GM19035 (cell line): ENCODE data around the gene TMEM69.
"Not testable (repeated sequence)": the region's sequence is repeated elsewhere in the genome, so short reads cannot be mapped to it uniquely, and the experiment has no call there.

Experiments
- ATAC-seq: cut with Tn5 transposase; IDR thresholded peaks from one replicate; pipeline ENCODE4 v1.9.1; 2021; ENCODE audit not compliant: unreplicated experiment

The TMEM69 gene, protein sequence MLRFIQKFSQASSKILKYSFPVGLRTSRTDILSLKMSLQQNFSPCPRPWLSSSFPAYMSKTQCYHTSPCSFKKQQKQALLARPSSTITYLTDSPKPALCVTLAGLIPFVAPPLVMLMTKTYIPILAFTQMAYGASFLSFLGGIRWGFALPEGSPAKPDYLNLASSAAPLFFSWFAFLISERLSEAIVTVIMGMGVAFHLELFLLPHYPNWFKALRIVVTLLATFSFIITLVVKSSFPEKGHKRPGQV

GRCh38 chr1:45687754-45688740 is at the start of gene TMEM69:
Gene TMEM69 (plus strand): TSS chr1:45688181. CDS start chr1:45691069, 2,888 bp downstream.
- ATAC-seq: no peak

- no peak for ATAC-seq
These were observed 47.7 kb upstream of the TMEM69 start for GRCh38 chr1:45640293-45640692.

DNA sequence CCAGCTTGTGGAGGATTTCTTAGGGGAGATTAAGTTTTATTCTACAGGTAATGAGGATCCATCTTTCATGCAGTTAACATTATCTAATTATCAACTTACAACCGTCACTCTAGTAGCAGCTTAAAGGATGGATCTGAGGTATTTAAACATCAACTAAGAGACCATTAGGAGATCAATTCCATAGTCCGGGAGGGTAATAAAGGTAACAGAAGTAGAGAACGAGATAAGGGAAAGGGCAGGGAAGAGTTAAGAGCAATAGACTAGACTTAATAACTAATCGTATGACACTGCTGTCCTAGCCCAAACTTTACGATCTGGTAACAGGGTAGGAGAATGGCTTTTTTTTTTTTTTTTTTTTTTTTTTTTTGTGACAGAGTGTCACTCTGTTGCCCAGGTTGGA is 44.7 kb upstream of the TMEM69 start:
- ATAC-seq: no peak

DNA sequence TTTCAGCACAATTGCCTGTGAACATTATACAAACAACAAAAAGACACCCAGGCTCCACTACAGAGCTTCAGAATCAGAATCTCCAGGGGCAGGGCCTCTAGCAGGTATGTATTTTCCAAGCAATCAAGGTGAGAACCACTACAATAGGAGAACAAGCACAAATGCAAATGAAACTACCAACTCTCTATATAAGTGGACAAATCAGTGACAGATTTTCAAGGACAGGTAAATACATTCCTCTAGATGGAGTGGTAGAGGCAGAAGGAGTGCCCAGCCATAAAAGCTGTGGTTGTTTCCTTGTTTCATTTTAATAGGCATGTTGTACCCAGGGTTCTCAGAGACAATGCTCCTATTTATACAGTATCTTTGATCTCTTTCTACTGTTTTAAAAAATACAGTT is 44.0 kb upstream of the TMEM69 start:
- ATAC-seq: no peak

DNA sequence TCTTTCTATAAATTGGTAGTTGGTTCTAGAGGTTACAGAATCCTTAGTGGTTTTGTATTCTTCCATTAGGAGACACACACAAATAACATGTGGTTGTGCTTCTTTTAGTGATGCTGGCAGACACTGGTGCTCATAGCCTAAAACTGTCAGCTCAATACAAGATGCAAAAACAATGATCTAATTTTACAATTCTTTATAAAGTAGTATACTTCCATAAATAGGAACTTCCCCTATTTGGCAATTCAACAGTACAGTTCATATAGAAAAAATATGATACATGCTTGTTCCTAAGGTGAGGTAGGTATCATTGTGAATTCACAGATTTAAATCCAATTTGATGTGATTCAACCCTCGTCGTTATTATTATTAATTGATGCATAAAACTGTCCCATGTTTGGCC is 43.3 kb upstream of the TMEM69 start:
- no peak for ATAC-seq

- ATAC-seq: no peak
These were observed 40.5 kb upstream of the TMEM69 start for GRCh38 chr1:45647248-45648021.

DNA sequence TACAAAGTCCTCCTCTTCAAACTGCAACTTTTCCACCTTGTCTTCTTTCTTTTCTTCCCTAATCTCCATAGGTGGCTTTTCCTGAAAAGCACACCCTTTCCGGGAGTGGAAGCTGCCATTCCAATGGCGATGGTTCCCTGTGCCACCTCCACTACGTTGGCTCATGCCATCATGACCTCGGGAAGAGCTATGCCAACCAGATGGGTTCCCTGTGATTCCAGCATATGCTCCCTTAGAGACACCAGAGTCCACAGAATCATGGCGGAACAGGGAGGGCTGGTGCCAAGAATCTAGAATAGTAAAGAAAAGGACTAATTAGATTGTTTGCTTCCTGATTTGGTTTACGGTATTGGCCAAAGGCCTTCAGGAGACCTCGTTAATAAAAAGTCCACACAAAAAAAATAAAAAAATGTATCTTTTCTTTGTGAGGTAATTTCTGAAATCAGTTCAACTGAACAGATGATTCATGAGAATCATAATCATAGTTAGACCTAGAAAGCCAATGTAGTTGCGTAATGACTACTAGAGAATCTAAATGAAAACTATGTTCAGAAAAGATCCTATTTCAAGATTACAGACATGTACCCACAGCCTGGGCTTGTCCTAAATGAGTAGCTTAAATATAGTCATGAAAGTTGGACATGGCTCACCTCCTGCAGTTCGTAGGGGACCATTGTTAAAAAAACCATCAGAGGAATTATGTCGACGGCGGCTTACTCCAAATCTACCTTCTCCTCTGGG is 33.3 kb upstream of the TMEM69 start:
- ATAC-seq: no peak

- no peak for ATAC-seq
These were observed 31.3 kb upstream of the TMEM69 start for GRCh38 chr1:45656573-45657226.

DNA sequence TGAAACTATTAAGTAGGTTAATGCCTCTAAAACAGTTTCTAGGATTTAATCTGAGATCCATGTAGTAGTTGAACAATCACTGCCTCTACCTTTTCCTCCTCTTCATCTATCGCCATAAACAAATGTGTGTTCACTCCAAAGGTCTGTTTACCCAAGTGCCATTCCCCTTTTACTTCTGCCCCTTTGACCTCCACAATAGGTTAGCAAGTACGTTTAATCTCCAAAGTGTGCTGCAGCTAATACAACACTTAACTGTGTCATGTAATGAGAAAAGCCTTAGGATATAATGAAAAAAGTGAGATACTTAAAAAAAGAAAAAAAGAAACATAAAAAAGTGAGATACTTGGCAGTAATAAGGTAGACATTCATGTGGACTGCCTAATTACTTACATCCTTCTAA is 29.8 kb upstream of the TMEM69 start:
- no peak for ATAC-seq

GRCh38 chr1:45659222-45659621 is 28.8 kb upstream of the TMEM69 start:
- no peak for ATAC-seq

DNA sequence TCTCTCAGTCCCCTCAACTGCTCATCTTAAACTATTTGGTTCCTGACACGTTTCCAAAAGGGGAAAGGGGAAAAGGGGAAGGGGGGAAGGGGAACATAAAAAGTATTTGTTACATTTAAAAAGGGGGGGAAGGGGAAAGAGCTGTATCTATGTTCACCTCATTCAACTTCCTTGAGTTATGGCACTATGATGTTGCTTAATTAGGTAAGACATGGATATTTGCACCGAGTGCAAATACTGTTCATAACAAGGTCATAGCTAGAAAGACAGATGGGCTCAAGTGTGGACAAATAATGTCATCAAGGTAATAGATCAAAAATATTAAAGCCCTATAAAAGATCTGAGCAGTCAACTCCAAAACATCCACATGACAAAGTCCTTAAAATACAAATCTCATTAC is 27.6 kb upstream of the TMEM69 start:
- ATAC-seq: no peak

- no peak for ATAC-seq
These were observed 21.1 kb upstream of the TMEM69 start for GRCh38 chr1:45666836-45667235.

DNA sequence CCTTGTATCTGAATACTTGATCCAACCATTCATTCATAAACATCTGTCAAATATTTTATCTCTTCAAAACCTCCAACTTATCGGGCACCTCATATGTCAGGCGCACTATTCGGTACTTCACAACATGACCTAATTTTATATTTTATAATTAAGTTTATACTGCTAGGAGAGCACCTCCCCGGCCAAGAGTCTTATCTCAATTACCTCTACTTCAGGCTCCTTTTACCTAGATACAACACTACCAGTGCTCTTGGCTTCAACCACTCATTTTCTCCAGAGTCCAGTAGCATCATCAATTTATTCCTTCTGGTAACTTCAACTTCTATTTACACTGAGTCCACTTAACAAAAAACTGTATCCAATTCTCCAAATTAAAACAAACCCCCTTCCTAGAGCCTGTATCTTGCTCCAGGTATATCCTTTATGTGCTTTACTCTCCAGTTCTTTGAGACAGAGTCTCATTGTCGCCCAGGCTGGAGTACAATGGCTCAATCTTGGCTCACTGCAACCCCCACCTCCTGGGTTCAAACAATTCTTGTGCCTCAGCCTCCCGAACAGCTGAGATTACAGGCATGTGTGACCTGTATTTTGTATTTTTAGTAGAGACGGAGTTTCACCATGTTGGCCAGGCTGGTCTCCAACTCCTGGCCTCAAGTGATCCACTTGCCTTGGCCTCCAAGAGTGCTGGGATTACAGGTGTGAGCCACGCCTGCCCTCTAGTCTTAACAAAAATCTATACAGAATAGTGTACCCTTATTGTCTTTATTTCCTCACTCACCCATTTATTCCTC is 20.5 kb upstream of the TMEM69 start:
- ATAC-seq: no peak

GRCh38 chr1:45668526-45668925 is 19.5 kb upstream of the TMEM69 start:
- no peak for ATAC-seq

- ATAC-seq: no peak
These were observed 18.6 kb upstream of the TMEM69 start for GRCh38 chr1:45669379-45669778.

GRCh38 chr1:45669859-45670655 is 17.9 kb upstream of the TMEM69 start:
- ATAC-seq: no peak

- ATAC-seq: no peak
These were observed 14.0 kb upstream of the TMEM69 start for GRCh38 chr1:45673956-45674355.

- ATAC-seq: no peak
These were observed 13.5 kb upstream of the TMEM69 start for GRCh38 chr1:45674478-45674877.

- not testable (repeated sequence) for ATAC-seq
These were observed 11.4 kb upstream of the TMEM69 start for GRCh38 chr1:45676553-45676952.
